Right atrium auricular region (tissue), 2 donors: ENCODE data around the gene SCYL1. TPM values are rescaled to one million over a fixed set of nuclear protein-coding genes. Genes with fewer than 3 reads are reported as not detected.
A peak's percentile ranks its signal among the peaks of the same experiment; 100 is the strongest.

Experiments used
- DNase-seq: peaks from one replicate; pipeline ENCODE4 v3.0.0-alpha.2; 2019; ENCODE audit warnings: low spot score
- H3K27ac ChIP-seq, 2 donors: fragments of 200-600 bp; sonication (generic); 1 replicate in 1 of 2; 2 replicates in 1 of 2; pipeline ENCODE4 v1.5.1; 2016 to 2019
- H3K27me3 ChIP-seq, 2 donors: fragments of 200-600 bp; sonication (generic); one replicate each; pipeline versions ENCODE4 v1.5.1 to v1.6.0; 2017 to 2019
- H3K36me3 ChIP-seq: fragments of 200-600 bp; sonication (generic); one replicate; pipeline ENCODE4 v1.5.1; 2016
- H3K4me1 ChIP-seq, 2 donors: fragments of 200-600 bp; sonication (generic); one replicate each; pipeline versions ENCODE4 v1.5.1 to v1.6.0; 2017 to 2019
- H3K4me3 ChIP-seq, 2 donors: fragments of 200-600 bp; sonication (generic); 1 replicate in 1 of 2; 2 replicates in 1 of 2; pipeline ENCODE4 v1.5.1; 2017 to 2019; ENCODE audit warnings: mild to moderate bottlenecking in 1 of 2, moderate library complexity in 1 of 2
- H3K9me3 ChIP-seq, 2 donors: fragments of 200-600 bp; sonication (generic); one replicate each; pipeline ENCODE4 v1.5.1; 2019
- total RNA-seq, 2 donors: library from RNA; depleted of rRNA; stranded (reverse); fragments of >200 nt; gene quantifications; one replicate each; pipeline ENCODE4 v1.1.0, GENCODE V29; 2016
- TF ChIP-seq, protein P1 (sequence below), 2 donors: fragments of 200-600 bp; sonication (generic); IDR thresholded peaks; one replicate each; pipeline ENCODE4 v1.5.1; 2019; ENCODE audit warnings: antibody characterized with exemption in 2 of 2

Gene SCYL1
- total RNA-seq, 2 donors from 2014 or later: 71.8 to 89.7 TPM

GRCh38 chr11:65538232-65538914 is 13.5 kb downstream of the SCYL1 start:
- Histone ChIP-seq H3K4me1 (peaks cover 0 to 23% of the 10 kb centered on the region in 2 donors), H3K27ac (no peak overlapping the region), H3K27me3 (no peaks in the 10 kb centered on the region), H3K4me3 (no peak overlapping the region), H3K36me3 (peaks cover 36% of the 10 kb centered on the region), H3K9me3 (no peaks in the 10 kb centered on the region)
- TF ChIP-seq, protein P1, sequence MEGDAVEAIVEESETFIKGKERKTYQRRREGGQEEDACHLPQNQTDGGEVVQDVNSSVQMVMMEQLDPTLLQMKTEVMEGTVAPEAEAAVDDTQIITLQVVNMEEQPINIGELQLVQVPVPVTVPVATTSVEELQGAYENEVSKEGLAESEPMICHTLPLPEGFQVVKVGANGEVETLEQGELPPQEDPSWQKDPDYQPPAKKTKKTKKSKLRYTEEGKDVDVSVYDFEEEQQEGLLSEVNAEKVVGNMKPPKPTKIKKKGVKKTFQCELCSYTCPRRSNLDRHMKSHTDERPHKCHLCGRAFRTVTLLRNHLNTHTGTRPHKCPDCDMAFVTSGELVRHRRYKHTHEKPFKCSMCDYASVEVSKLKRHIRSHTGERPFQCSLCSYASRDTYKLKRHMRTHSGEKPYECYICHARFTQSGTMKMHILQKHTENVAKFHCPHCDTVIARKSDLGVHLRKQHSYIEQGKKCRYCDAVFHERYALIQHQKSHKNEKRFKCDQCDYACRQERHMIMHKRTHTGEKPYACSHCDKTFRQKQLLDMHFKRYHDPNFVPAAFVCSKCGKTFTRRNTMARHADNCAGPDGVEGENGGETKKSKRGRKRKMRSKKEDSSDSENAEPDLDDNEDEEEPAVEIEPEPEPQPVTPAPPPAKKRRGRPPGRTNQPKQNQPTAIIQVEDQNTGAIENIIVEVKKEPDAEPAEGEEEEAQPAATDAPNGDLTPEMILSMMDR (IDR thresholded peaks at IDR 0.05): no peak
- no peak for DNase-seq

DNA sequence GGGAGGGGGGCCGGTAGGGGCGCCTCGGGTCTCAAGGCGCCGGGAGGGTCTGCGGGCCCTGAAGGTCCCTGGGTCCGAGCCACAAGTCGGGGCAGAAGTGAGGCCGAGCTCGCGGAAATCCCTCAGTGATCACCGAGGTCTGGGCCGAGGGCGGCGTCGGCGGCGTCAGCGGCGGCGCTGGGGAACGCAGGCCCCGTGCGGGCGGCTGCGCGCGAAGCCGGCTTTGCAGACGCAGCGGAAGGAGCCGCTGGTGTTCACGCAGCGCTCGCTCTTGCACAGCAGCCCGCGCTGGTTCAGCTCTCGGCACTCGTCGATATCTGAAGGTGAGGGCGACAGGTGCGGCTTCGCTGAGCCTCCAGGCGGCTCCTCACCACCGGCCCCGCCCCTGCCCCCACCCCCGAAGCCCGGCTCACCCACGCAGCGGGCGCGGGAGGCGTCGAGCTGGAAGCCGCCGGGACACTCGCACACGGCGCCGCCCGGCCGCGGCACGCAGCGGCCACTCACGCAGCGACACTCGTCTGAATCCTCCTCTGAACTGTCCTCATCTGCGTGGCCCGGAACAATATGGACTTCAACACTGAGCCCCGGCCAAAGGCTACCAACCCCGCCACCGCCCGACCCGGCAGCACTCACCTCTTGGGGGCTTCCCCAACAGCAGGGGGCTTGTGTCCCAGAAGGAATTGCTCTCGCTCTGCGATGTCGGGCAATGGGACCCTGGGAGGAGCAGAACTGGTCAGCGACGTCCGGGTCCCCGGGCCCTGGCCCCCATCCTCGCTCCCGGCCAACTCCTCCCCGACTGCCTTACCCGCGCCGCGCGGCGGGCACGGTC is 14.2 kb downstream of the SCYL1 start:
- DNase-seq: no peak
- Histone ChIP-seq H3K27me3 (no peaks in the 10 kb centered on the region), H3K4me3 (peak overlapping the region in 1 of 2 donors; percentile 51), H3K4me1 (peaks cover 0 to 23% of the 10 kb centered on the region in 2 donors), H3K36me3 (peaks cover 35% of the 10 kb centered on the region), H3K27ac (peak overlapping the region; percentile 87 to 90), H3K9me3 (no peaks in the 10 kb centered on the region)
- TF ChIP-seq, protein P1 (IDR thresholded peaks at IDR 0.05): no peak

GRCh38 chr11:65539744-65540289 is 14.9 kb downstream of the SCYL1 start:
- TF ChIP-seq, protein P1 (IDR thresholded peaks at IDR 0.05): peak in 1 of 2 donors; percentile 77
- Histone ChIP-seq H3K4me1 (peaks cover 0 to 23% of the 10 kb centered on the region in 2 donors), H3K27me3 (no peaks in the 10 kb centered on the region), H3K27ac (peak overlapping the region; percentile 87 to 90), H3K4me3 (peak overlapping the region; percentile 35 to 51), H3K9me3 (no peaks in the 10 kb centered on the region), H3K36me3 (peaks cover 35% of the 10 kb centered on the region)
- DNase-seq: no peak

DNA sequence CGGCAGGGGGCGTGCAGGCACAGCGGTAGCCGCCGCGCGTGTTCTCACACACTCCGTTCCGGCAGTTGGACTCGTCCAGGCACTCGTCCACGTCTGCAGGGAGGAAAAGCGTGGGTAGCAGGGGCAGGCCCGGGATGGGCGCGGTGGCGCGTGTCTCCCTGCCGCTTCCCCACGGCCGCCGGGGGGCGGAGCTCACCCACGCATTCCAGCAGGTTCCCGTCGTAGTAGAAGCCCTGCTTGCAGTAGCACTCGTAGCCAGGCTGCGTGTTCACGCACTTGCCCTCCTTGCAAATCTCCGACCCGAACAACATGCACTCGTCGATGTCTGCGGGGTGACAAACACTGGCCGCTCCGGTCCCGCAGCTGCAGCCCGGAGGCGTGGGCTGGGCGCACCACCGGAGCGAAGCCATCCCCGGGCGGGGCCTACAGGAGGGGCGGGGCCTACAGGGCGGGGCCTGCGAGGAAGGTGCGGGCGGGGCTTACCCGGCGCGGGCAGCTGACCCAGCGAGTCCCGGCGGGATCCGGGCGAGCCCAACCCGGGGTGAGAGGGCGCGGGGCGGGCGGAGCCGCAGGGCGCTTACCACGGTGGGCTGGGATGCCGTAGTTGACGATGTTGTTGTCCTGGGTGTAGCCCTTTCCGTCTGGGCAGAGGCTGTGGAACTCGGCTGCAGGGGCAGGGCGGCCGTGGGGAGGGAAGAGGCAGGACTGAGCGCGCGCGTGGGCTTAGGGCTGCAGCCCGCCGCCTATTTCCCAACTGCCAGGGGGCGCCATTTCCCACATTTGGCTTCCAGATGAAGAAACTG is 15.6 kb downstream of the SCYL1 start:
- Histone ChIP-seq H3K9me3 (no peaks in the 10 kb centered on the region), H3K27ac (peak overlapping the region; percentile 87 to 90), H3K36me3 (peaks cover 29% of the 10 kb centered on the region), H3K27me3 (no peaks in the 10 kb centered on the region), H3K4me1 (peaks cover 0 to 23% of the 10 kb centered on the region in 2 donors), H3K4me3 (peak overlapping the region; percentile 35 to 51)
- TF ChIP-seq, protein P1 (IDR thresholded peaks at IDR 0.05): peak; percentile 88 to 90
- DNase-seq: peak; percentile 93
